HFF-Myc (cell line): ENCODE data around the gene KRTAP10-3.
"Not testable (repeated sequence)": the region's sequence is repeated elsewhere in the genome, so short reads cannot be mapped to it uniquely, and the experiment has no call there.

Experiments used
- DNase-seq: peaks from one replicate; pipeline ENCODE4 v3.0.0-alpha.2; 2011; ENCODE audit warnings: low read depth; ENCODE audit errors: extremely low read depth
- H3K4me3 ChIP-seq: replicated peaks from 2 replicates; pipeline ENCODE4 v1.5.1; 2011; ENCODE audit warnings: low read depth, mild to moderate bottlenecking, control low read depth, low read length
- CTCF ChIP-seq: IDR thresholded peaks from 2 replicates; pipeline ENCODE4 v1.5.1; 2012; ENCODE audit warnings: mild to moderate bottlenecking, low read depth, low read length, control low read depth; ENCODE audit errors: missing control alignments

KRTAP10-3 gene

GRCh38 chr21:44566403-44566802, 7.8 kb upstream of the KRTAP10-3 start:
- TF ChIP-seq CTCF, result no peak
- DNase-seq, result no peak
- no peak overlapping the region for H3K4me3 ChIP-seq

GRCh38 chr21:44564886-44565598, 6.4 kb upstream of the KRTAP10-3 start:
- H3K4me3 ChIP-seq, result no peak overlapping the region
- DNase-seq, result no peak
- no peak for TF ChIP-seq CTCF

- no peak for TF ChIP-seq CTCF
- no peak for DNase-seq
- H3K4me3 ChIP-seq, result no peak overlapping the region
Measured at GRCh38 chr21:44564099-44564498, 5.5 kb upstream of the KRTAP10-3 start.

- not testable (repeated sequence) for DNase-seq, H3K4me3 ChIP-seq
Measured at GRCh38 chr21:44558329-44558675, 293 bp downstream of the KRTAP10-3 start.

GRCh38 chr21:44557491-44558328, 885 bp downstream of the KRTAP10-3 start:
- no peak for DNase-seq
- no peak for TF ChIP-seq CTCF
- no peak overlapping the region for H3K4me3 ChIP-seq

- H3K4me3 ChIP-seq, result no peak overlapping the region
- no peak for DNase-seq
- TF ChIP-seq CTCF, result no peak
Measured at GRCh38 chr21:44556879-44557278, 1.7 kb downstream of the KRTAP10-3 start.

- H3K4me3 ChIP-seq, result no peak overlapping the region
- TF ChIP-seq CTCF, result no peak
- DNase-seq, result no peak
Measured at GRCh38 chr21:44555200-44555875, 3.3 kb downstream of the KRTAP10-3 start.
